HL-60/S4 treated with retinoic acid at 250 ng/mL for 4 days and 3 days (cell line): ENCODE results near the gene RBBP8NL.

Source experiments
- in situ Hi-C: fragments of 300-500 bp; cut with MboI; formaldehyde crosslinking; loops from 2 replicates; pipeline ENCODE4 v1.7.0; 2022; ENCODE audit warnings: low sequenced_read_pairs

The RBBP8NL gene

DNA sequence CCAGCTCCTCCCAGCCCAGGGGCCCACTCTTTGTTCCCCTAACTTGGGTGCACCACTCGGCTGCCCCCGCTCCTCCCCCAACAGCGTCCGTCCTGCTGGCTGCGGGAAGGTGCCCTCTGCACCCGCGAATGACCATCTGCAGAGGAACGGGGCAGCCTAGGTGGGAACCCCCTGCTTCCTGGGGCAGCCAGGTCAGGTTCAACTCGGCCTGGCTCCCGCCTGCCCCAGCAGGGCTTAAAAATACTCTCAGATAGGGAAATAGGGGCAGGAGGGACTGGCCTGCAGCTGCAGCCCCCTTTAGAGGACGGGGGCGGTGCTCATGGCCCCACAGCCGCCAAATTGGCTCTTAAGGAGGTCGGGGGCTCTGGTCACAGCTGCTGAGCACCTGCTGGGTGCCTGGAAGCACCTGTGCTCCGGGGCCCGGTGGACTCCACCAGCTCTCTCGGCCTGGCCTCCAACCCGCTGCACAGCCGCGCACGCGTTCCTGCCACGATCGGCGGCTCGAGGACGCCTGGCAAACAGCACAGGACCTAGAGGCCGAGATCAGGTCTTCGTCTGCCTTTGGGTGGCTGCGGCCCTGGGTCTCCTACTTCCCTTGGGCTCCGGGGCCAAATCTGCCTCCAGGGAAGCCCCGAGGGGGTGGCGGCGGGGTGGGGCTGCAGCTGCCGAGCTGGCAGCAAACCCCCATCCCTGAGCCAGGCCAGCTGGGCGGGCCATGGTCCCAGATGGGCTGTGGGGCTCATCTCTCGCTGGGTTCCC lies 59.5 kb downstream of the RBBP8NL start:
- in situ Hi-C loops = no loop called here

GRCh38 chr20:62367136-62367632 lies 60.2 kb downstream of the RBBP8NL start, which contains the start of gene LAMA5:
Gene LAMA5 (minus strand): TSS chr20:62367312. CDS start chr20:62367245, 67 bp downstream.
- in situ Hi-C loops = no loop called here

- in situ Hi-C loops = no loop called here
Observed at GRCh38 chr20:62366370-62367135, 60.8 kb downstream of the RBBP8NL start.

DNA sequence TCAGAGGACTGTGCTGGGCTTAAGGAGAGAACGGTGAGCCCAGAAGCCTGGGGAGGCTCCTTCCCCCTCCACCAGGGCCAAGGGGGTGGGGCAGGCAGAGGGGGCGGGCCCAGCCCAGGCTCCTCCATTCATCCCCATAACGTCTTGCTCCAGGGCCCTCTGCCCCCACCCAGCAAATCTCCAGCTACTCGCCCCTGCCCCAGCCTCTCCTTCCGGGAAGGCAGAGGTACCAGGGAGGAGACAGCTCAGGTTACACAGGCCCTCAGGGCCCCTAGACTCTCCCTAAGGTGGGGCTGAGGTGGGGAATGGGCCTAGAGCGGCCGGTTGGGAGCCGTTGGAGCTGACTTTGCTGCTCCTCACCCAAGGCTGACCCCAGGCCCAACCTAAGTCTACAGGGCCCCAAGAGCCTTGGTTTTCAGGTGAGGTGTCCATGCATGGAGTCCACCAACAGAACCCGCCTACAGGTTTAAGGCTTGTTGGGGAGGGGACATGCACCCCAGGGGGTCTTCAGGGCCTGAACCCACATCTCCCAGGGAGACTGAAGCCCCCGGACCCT lies 61.4 kb downstream of the RBBP8NL start:
- in situ Hi-C loops = no loop called here

GRCh38 chr20:62364911-62365736 lies 62.2 kb downstream of the RBBP8NL start:
- in situ Hi-C loops = no loop called here

- in situ Hi-C loops = no loop called here
Observed at GRCh38 chr20:62363920-62364851, 63.2 kb downstream of the RBBP8NL start.

- in situ Hi-C loops = no loop called here
Observed at GRCh38 chr20:62362991-62363919, 64.1 kb downstream of the RBBP8NL start.

- in situ Hi-C loops = no loop called here
Observed at GRCh38 chr20:62362590-62362940, 64.8 kb downstream of the RBBP8NL start.

DNA sequence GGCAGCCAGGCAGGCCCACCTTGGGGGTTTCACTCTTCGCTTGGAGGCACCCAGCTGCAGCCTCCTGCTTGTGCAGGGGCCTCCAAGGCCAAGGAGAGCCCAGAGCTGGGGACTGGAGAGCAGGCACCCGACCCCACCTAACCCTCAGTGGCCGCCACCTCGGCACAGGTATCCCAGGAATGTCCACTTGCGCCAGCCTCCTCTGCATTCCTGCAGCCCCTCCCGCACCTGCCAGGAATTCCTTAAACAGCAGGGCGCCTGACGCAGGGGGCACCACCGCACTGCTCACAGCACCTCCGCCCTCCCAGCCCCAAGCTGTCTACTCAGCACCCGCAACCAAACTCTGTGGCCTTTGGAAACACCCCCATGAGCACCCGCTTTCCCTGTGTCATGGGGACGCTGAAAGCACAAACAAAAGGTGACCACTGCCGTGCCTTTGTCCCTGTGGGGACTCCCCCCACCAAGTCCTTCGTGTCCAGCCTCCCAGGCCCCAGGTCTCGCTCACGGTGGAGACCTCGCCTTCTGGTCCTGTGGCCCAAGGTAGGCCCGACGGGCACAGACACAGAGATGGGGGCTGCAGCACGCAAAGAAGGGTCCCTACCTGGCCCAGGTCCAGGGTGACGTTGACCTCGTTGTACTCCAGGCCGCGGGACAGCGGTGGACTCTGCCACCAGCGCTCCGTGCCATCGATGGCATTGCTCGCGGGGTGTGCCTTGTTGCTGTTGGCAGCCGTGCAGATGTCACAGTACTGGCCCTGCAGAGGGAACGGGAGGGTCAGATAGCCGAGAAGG lies 65.3 kb downstream of the RBBP8NL start:
- in situ Hi-C loops = no loop called here

GRCh38 chr20:62360854-62361798 lies 66.2 kb downstream of the RBBP8NL start:
- in situ Hi-C loops = no loop called here
